DLD1 (cell line): ENCODE results near the gene MAPKAPK3.
"Not testable (repeated sequence)": the region's sequence is repeated elsewhere in the genome, so short reads cannot be mapped to it uniquely, and the experiment has no call there.

Experiments used
- in situ Hi-C: cut with HindIII; loops from 2 replicates; pipeline ENCODE4 v1.10.0; 2017; ENCODE audit warnings: low sequenced_read_pairs

Gene MAPKAPK3

DNA sequence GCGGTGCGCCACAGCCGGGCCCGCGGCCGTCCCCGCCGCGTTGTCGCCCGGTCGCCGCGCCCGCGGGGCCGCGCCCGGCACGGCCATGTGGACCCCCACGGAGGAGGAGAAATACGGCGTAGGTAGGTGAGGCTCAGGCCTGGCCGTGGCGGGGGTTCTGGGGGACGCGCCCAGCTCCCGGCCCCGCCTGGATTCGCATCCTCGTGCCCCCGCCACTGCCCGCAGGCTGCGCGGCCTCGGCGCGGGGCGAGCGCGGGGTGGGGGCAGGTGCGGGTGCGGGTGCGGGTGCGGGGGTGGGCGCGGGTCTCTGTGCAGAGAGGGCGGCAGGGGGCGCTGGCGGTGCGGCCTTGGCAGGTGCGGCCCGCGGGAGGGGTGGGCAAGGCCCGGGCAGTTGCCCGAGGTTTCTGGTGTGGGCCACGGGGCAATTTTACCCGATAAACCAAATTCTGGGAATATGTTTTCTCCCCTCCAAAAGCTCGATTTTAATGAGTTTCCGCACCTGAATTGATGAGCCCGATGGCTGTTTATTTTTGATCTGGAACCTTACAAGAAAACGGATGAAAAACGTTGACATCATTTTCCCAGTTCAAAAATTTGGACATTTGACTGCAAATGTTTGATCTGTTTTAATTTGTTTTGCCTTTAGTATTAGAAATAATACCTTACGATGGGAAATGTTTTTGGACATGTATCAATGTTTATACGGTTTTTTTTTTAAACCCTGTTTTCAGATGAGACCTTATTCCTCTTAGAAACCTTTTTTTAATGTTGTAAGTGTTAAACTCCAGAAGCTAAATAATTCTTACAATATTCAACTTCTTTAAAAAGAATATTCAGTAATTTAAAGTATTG is 58.5 kb downstream of the MAPKAPK3 start:
- in situ Hi-C loops: no loop called here

DNA sequence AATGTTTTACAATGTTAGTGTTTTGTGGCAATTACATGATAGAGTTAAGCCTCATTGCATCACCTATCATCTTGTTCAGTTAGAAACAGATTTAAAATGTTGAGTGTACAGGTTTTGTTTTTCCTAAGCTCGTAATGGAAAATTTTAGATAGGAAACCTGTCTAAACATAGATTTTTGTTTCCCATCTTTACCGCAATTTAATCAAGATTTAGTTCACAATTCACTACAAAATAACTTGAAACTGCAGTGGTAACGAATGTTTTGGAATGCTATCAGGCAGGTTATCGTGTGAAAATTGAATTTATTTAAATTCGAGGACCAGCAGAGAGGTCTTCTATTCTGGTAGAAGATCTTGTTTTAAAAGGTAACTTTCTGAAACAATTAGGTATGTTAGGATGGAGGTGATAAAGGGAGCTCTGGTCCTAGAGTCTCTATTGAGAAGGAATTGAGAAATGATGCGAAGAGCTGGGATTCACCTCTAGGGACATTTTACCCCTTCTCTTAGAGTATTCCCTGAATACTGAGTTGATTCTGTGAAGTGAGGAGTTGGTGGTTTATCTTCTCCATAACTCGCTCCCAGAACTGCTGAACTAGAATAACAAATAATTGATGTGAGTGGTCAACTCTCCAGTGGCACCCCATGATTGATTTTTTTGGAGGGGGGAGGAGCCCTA is 59.2 kb downstream of the MAPKAPK3 start:
- in situ Hi-C loops: no loop called here

DNA sequence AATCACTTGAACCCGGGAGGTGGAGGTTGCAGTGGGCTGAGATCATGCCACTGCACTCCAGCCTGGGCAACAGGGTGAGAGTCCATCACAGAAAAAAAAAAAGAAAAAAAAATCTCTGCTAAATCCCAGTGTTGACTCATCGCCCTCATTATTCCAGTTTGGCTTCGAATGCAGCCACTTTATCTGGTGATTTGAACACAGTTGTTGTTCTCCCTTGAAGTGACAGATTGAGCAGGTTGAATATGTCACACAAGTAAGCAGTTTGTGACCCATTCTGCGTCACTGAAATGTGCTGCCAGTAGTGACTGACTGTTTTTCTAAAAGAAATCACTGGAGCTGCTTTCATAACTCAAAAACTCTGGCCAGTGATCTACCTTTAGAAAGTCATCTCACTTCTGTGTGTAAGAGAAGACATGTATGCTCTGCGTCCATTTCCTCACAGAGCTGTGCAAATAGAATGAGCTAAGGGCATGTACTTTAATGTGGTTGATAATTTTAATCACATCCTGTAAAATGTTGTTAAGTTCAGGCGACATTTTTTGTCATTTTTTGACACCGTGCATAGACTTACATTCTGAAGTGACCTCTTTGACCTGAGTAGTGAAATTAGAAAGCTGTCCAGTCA is 70.3 kb downstream of the MAPKAPK3 start:
- in situ Hi-C loops: no loop called here

DNA sequence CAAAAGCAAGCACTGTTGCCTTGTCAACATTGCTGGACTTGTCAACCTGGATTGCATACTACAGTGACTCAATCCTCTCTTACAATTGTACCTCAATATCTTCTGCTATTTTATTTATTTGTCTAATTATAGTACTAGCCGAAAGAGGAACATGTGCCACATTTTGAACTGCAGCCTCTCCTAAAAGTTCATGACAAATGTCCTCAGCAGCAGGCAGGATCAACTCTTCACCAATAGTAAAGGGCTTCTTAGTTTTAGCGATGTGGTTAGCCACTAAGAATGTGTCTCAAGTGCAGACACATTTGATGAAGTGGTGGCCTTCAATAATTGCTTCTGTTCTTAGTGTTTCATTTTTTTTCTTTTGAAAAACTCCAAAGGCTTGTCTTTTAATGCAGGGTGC is 71.0 kb downstream of the MAPKAPK3 start:
- in situ Hi-C loops: no loop called here

DNA sequence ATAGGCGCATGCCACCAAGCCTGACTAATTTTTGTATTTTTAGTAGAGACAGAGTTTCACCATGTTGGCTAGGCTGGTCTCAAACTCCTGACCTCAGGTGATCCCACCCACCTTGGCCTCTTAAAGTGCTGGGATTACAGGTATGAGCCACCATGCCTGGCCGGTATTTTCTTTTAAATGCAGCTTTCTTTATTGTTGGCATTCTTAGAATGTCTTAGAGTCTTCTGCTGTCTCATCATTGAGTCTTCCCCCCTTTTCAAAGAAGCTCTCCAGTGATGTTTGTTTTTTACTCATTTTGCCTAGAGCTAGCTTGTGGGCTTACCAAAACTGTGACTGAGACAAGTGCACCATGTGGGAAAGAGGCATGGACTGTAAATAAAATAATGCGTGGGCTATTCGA is 71.7 kb downstream of the MAPKAPK3 start:
- in situ Hi-C loops: not testable (repeated sequence)

DNA sequence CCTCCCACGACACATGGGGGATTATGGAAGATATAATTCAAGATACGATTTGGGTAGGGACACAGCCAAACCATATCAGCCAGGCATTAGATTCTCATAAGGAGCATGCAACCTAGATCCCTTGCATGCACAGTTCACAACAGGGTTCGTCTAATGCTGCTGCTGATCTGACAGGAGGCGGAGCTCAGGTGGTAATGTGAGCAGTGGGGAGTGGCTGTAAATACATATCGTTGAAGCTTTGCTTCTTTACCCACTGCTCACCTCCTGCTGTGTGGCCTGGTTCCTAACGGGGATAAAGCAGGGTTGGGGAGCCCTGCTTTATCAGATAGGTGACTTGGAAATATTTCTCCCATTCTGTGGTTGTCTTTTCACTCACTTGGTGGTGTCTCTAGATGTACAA is 72.6 kb downstream of the MAPKAPK3 start:
- in situ Hi-C loops: no loop called here

DNA sequence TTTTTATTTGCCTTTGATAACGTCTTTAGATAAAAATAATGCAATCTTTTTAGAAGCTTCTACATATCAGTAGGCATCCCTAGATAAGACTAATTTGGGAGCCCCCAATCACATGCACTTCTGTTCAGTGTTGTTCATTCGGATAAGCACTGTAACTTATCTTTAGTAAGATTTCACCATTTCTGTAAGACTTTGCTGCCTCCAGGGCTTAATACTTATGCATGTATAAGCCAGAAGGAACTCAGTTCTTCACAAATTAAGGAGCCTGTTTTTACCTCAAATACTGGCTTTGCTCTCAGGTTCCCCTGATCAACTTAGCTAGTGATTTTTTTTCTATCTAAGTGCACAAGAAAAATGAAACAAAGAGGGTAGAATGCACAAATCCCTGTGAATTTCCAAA is 78.1 kb downstream of the MAPKAPK3 start:
- in situ Hi-C loops: no loop called here

DNA sequence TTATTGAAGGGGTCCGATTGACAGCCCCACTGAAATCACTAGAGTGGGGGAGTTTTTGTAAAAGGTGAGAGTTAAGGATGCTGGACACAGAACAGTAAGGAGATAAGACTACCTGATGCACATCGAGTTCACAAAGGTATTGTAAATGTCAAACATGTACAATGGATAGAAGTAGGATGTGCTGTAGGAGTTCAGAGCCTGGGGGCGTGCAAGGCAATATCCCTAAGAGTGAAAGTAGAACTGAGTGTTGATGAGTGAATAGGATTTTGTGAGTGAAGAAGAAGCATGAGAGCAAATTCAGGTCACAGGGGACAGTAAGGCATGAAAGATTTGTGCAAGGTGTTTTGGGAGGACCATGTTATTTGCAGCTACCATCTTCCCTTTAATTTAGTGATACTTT is 79.3 kb downstream of the MAPKAPK3 start:
- in situ Hi-C loops: no loop called here

DNA sequence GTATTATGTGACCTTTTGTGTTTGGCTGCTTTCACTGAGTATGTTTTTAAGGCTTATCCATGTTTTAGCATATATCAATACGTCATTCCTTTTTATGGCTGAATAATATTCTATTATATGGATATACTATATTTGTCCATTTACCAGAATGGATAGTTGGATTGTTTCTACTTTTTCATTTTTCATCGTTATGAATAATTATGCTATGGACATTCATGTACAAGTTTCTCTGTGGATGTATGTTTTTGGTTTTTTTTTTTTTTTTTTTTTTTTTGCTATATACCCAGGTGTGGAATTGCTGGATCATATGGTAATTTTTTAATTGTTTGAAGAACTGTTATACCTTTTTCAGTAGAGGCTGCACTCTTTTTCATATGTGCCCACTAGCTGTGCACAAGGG is 81.3 kb downstream of the MAPKAPK3 start:
- in situ Hi-C loops: no loop called here
